ENCODE measurements around the gene VMAC. TPM values are rescaled to one million over a fixed set of nuclear protein-coding genes. Genes with fewer than 3 reads are reported as not detected.

Gene VMAC
- total RNA-seq, 1 experiment from 2014 or later, result 3.0 TPM

- no peak for DNase-seq (ENCODE audit: low spot score)
Measured at GRCh38 chr19:5952193-5953029, 47.7 kb downstream of the VMAC start.

GRCh38 chr19:5953030-5953589, 48.4 kb downstream of the VMAC start:
- no peak for DNase-seq (ENCODE audit: low spot score)

DNA sequence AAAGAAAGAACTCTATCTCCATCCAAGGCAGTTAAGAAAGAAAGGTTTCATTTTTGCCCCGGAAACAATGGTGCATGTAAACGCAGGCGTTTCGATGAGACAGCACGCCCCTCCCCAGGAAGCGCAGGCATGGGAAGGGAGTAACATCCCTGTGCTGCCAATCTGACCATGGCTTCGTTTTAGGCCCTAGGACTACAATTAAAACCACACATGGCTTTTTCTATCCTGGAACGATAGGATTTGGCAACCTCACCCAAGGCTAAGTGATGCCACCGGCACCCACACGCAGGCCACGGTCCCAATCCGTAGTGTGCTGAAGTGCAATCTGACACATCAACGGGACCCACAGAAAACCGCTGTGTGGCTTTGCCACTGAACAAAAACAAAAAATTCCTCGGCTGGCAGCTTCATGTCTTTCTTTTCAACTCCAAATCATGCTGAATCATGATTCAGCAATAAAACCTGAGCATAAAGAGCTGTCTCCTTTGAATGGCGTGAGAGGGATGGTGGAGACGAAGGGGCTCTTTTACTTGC, 49.1 kb downstream of the VMAC start:
- DNase-seq (ENCODE audit: low spot score), result no peak

DNA sequence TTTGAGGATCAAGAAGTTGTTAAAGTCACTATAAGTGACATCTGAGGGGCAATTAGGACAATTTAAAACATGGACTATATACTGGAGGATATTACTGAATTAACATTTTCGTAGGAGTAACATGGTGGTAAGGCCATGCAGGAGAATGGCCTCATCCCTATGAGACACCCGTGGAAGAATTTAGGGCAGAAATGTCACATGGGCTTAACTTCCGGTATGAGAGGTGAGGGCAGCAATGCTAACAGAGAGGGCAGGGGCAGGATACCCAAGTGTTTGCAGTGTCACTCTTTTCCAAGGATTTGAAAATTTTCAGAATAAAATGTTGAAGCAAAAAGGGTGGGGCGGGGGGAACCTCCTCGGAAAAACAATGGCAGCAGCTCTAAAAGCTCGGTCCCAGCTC, 49.6 kb downstream of the VMAC start:
- DNase-seq (ENCODE audit: low spot score), result no peak

DNA sequence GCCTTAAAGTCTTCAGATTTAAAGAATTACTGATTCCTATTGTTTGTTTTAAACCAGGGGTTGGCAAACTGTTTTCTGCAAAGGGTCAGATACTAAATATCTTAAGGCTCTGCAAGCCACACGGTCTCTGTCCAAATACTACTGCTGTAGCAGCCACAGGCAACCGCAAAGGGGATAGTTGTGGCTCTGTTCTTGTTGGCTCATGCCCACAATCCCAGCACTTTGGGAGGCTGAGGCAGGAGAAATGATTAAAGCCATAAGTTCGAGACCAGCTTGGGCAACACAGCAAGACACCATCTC, 50.9 kb downstream of the VMAC start:
- DNase-seq (ENCODE audit: low spot score), result no peak

DNA sequence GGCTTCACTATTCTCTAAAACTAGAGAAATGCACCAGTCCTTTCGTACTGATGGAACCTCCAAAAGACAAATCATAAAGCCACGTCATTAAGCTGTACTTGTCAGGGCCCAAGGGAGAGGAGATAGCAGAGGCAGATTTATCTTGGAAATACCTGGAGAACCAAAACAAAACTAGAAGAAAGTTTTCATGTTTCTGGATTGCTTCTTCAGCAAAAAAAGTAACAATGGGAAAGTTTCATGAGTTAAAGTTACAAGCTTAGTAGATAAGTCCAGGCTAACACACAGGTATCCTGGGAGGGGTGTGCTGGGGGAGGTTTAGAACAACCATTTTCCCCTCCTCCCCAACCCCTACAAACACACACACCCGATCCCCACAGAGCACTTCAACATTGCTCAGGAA, 51.7 kb downstream of the VMAC start:
- DNase-seq (ENCODE audit: low spot score), result no peak

- no peak for DNase-seq (ENCODE audit: low spot score)
Measured at GRCh38 chr19:5956728-5957127, 52.1 kb downstream of the VMAC start.

GRCh38 chr19:5957170-5957569, 52.5 kb downstream of the VMAC start:
- peak; percentile 64 for DNase-seq (ENCODE audit: low spot score)

GRCh38 chr19:5958074-5958850, 53.6 kb downstream of the VMAC start:
- DNase-seq (ENCODE audit: low spot score), result no peak

- no peak for DNase-seq (ENCODE audit: low spot score)
Measured at GRCh38 chr19:5958851-5959122, 54.1 kb downstream of the VMAC start.

- DNase-seq (ENCODE audit: low spot score), result no peak
Measured at GRCh38 chr19:5959260-5960004, 54.8 kb downstream of the VMAC start.

Other genes starting within 250 kb of the VMAC start
- gene MICOS13, start 224.4 kb upstream of the VMAC start, total RNA-seq (2014; rRNA removed; shearing (Covaris generic)), result 49.6 and 81.0 TPM in 2 replicates
- gene HSD11B1L, start 223.8 kb upstream of the VMAC start, total RNA-seq (2014; rRNA removed; shearing (Covaris generic)), result 24.1 and 58.4 TPM in 2 replicates
- 782 and 864 TPM in 2 replicates for gene RPL36, start 214.6 kb upstream of the VMAC start, total RNA-seq (2014; rRNA removed; shearing (Covaris generic))
- 120 and 153 TPM in 2 replicates for gene LONP1, start 184.7 kb upstream of the VMAC start, total RNA-seq (2014; rRNA removed; shearing (Covaris generic))
- not detected in 2 replicates for gene CATSPERD, start 184.2 kb upstream of the VMAC start, total RNA-seq (2014; rRNA removed; shearing (Covaris generic))
- 0.41 and 2.0 TPM in 2 replicates for gene PRR22, start 120.1 kb upstream of the VMAC start, total RNA-seq (2014; rRNA removed; shearing (Covaris generic))
- 56.0 and 76.7 TPM in 2 replicates for gene DUS3L, start 113.7 kb upstream of the VMAC start, total RNA-seq (2014; rRNA removed; shearing (Covaris generic))
- gene NRTN, start 99.8 kb upstream of the VMAC start, total RNA-seq (2014; rRNA removed; shearing (Covaris generic)), result 1.4 TPM in 1 of 2 replicates, not detected in the other
- gene FUT6, start 65.2 kb upstream of the VMAC start, total RNA-seq (2014; rRNA removed; shearing (Covaris generic)), result not detected in 2 replicates
- gene FUT3, start 53.4 kb upstream of the VMAC start, total RNA-seq (2014; rRNA removed; shearing (Covaris generic)), result not detected in 2 replicates
- not detected in 2 replicates for gene FUT5, start 34.3 kb upstream of the VMAC start, total RNA-seq (2014; rRNA removed; shearing (Covaris generic))
- gene NDUFA11, start 1.1 kb upstream of the VMAC start, total RNA-seq (2014; rRNA removed; shearing (Covaris generic)), result 208 and 242 TPM in 2 replicates
- 12.0 and 15.0 TPM in 2 replicates for gene CAPS, start 9.4 kb downstream of the VMAC start, total RNA-seq (2014; rRNA removed; shearing (Covaris generic))
- 88.2 and 89.7 TPM in 2 replicates for gene RANBP3, start 73.3 kb downstream of the VMAC start, total RNA-seq (2014; rRNA removed; shearing (Covaris generic))
- gene RFX2, start 205.6 kb downstream of the VMAC start, total RNA-seq (2014; rRNA removed; shearing (Covaris generic)), result 10.0 and 14.8 TPM in 2 replicates
- gene ACSBG2, start 230.8 kb downstream of the VMAC start, total RNA-seq (2014; rRNA removed; shearing (Covaris generic)), result 0.05 and 0.07 TPM in 2 replicates